Measurements from ENCODE around the gene TCF3.

The TCF3 gene

DNA sequence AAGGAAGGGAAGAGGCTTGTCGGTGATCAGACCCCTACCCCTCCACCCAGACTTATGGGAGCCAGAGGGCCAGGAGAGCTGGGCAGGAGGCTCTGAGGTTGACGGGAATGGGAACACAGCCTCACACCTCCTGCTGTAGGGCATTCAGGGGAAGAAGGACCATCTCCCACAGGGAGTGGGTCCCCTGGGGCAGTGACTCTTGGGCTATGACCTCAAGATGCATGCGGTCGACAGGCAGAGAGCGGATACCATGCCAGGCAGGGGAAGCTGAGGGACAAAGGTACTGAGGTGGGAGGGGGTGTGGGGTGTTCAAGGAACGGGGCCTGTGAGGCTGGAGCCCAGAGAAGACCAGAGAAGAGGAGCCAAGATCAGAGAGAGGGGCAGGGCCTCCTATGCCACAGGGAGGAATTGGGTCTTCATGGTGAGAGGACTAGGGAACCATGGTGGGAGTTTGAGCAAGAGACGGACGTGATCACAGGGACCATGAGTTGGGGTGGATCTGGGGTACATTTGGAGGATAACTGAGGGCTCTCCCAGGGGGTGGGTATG, 4.6 kb upstream of the TCF3 start:
- TF ChIP-seq, protein P1, sequence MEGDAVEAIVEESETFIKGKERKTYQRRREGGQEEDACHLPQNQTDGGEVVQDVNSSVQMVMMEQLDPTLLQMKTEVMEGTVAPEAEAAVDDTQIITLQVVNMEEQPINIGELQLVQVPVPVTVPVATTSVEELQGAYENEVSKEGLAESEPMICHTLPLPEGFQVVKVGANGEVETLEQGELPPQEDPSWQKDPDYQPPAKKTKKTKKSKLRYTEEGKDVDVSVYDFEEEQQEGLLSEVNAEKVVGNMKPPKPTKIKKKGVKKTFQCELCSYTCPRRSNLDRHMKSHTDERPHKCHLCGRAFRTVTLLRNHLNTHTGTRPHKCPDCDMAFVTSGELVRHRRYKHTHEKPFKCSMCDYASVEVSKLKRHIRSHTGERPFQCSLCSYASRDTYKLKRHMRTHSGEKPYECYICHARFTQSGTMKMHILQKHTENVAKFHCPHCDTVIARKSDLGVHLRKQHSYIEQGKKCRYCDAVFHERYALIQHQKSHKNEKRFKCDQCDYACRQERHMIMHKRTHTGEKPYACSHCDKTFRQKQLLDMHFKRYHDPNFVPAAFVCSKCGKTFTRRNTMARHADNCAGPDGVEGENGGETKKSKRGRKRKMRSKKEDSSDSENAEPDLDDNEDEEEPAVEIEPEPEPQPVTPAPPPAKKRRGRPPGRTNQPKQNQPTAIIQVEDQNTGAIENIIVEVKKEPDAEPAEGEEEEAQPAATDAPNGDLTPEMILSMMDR (IDR thresholded peaks at IDR 0.05; ENCODE audit: insufficient read depth, low read length, poor library complexity, severe bottlenecking) = no peak
- no peak for TF ChIP-seq EZH2phosphoT487 (conservative IDR thresholded peaks at IDR 0.05; ENCODE audit: low read length)
- H3K27me3 ChIP-seq (ENCODE audit: low read length) = no peaks in the 10 kb centered on the region
- peaks cover 7% of the 10 kb centered on the region; the same call in 1 of the 2 replicates for H3K9me3 ChIP-seq (ENCODE audit: insufficient read depth, low read length)
- peaks cover 17% of the 10 kb centered on the region for H3F3A ChIP-seq (ENCODE audit: insufficient read depth)
- no peaks in the 10 kb centered on the region for H4K20me1 ChIP-seq (ENCODE audit: low read depth, low read length)
- no peaks in the 10 kb centered on the region for H3K9me2 ChIP-seq (replicated peaks; ENCODE audit: insufficient read depth, low read length)
- no peaks in the 10 kb centered on the region for H3K36me3 ChIP-seq (ENCODE audit: low read length)
- H3K27ac ChIP-seq (ENCODE audit: low read depth, low read length) = no peak overlapping the region
- no peaks in the 10 kb centered on the region for H3K79me2 ChIP-seq (ENCODE audit: insufficient read depth, low read length)
- no peak overlapping the region for H2AFZ ChIP-seq (ENCODE audit: low read depth, low read length, severe bottlenecking)
- H3K9ac ChIP-seq (ENCODE audit: low read length) = no peak overlapping the region
- H3K4me3 ChIP-seq (ENCODE audit: insufficient read depth, low read length, poor library complexity, severe bottlenecking) = no peak overlapping the region
- H3K4me2 ChIP-seq (ENCODE audit: low read depth, low read length, poor library complexity, severe bottlenecking) = no peak overlapping the region

GRCh38 chr19:1655987-1656608, 3.7 kb upstream of the TCF3 start:
- no peak for TF ChIP-seq EZH2phosphoT487 (conservative IDR thresholded peaks at IDR 0.05; ENCODE audit: low read length)
- TF ChIP-seq, protein P1 (IDR thresholded peaks at IDR 0.05; ENCODE audit: insufficient read depth, low read length, poor library complexity, severe bottlenecking) = no peak
- Histone ChIP-seq H3K4me3 (ENCODE audit: insufficient read depth, low read length, poor library complexity, severe bottlenecking) (no peak overlapping the region), H3K79me2 (ENCODE audit: insufficient read depth, low read length) (peaks cover 9% of the 10 kb centered on the region), H3K27ac (ENCODE audit: low read depth, low read length) (no peak overlapping the region), H3K9me3 (ENCODE audit: insufficient read depth, low read length) (no peaks in the 10 kb centered on the region), H3K9me2 (replicated peaks; ENCODE audit: insufficient read depth, low read length) (no peaks in the 10 kb centered on the region), H4K20me1 (ENCODE audit: low read depth, low read length) (no peaks in the 10 kb centered on the region), H2AFZ (ENCODE audit: low read depth, low read length, severe bottlenecking) (no peak overlapping the region), H3K36me3 (ENCODE audit: low read length) (no peaks in the 10 kb centered on the region), H3K9ac (ENCODE audit: low read length) (no peak overlapping the region), H3K4me2 (ENCODE audit: low read depth, low read length, poor library complexity, severe bottlenecking) (no peak overlapping the region), H3K27me3 (ENCODE audit: low read length) (no peaks in the 10 kb centered on the region), H3F3A (ENCODE audit: insufficient read depth) (peaks cover 20% of the 10 kb centered on the region)

- Histone ChIP-seq H3K9me2 (replicated peaks; ENCODE audit: insufficient read depth, low read length) (no peaks in the 10 kb centered on the region), H4K20me1 (ENCODE audit: low read depth, low read length) (no peaks in the 10 kb centered on the region), H3K9me3 (ENCODE audit: insufficient read depth, low read length) (no peaks in the 10 kb centered on the region), H3K4me3 (ENCODE audit: insufficient read depth, low read length, poor library complexity, severe bottlenecking) (no peak overlapping the region), H3K4me2 (ENCODE audit: low read depth, low read length, poor library complexity, severe bottlenecking) (no peak overlapping the region), H2AFZ (ENCODE audit: low read depth, low read length, severe bottlenecking) (no peak overlapping the region), H3K36me3 (ENCODE audit: low read length) (no peaks in the 10 kb centered on the region), H3K27ac (ENCODE audit: low read depth, low read length) (no peak overlapping the region), H3K27me3 (ENCODE audit: low read length) (no peaks in the 10 kb centered on the region), H3K79me2 (ENCODE audit: insufficient read depth, low read length) (peaks cover 16% of the 10 kb centered on the region), H3K9ac (ENCODE audit: low read length) (no peak overlapping the region), H3F3A (ENCODE audit: insufficient read depth) (peaks cover 21% of the 10 kb centered on the region)
- no peak for TF ChIP-seq EZH2phosphoT487 (conservative IDR thresholded peaks at IDR 0.05; ENCODE audit: low read length)
- TF ChIP-seq, protein P1 (IDR thresholded peaks at IDR 0.05; ENCODE audit: insufficient read depth, low read length, poor library complexity, severe bottlenecking) = no peak
Measured at GRCh38 chr19:1655131-1655981, 2.9 kb upstream of the TCF3 start.
